Medulla oblongata (tissue), 1 donor: ENCODE results near the gene MYG1.
"Not testable (repeated sequence)": the region's sequence is repeated elsewhere in the genome, so short reads cannot be mapped to it uniquely, and the experiment has no call there.

Experiments used
- DNase-seq: peaks from one replicate; pipeline ENCODE4 v3.0.0-alpha.2; 2015; ENCODE audit errors: extremely low spot score

Gene MYG1

DNA sequence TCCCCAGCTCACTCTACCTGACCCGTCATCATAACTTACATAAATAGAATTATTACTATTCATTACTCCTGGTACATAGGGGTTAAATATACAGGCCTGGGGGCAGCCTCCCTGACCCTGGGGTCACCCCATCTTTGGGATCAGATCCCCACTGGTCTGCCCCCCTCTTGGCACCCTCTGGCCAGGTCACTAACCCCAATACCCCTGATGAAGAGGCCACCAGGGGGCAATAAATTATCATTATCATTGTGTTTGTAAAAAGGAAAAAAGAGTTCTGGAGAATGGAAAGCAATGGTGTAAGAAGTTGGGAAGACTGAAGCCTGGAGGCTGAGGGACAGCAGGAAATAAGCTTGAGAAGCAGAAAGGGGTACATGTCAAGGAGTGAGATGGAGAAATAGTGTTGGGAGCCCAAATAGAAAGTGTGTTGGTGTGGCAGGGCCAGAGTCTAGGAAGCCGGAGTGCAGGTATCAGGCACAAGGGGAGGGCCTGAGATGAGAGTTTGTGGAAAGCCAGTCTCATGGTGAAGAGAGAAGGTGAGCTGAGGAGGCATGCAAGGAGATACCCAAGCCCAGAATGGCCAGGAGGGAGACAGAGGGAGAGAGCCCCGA is 28.0 kb downstream of the MYG1 start:
- peak; percentile 49 for DNase-seq

DNA sequence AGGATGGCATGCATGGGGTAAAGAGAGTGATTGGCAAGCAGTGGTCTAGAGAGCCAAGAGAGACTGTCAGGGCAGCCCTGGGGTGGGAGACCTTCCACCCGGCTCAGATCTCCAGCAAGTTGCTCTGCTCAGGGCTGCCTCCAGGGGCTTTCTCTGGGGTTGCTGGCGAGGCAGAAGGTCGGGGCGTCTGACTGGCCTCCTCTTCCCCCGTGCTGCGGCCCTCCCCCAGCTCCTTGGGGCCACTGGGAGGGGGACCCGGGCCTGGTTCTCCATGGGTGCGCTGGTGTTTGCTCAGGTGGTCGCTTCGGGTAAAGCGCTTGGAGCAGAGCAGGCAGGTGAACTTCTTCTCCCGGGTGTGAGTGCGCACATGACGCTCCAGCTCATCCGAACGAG is 28.5 kb downstream of the MYG1 start:
- no peak for DNase-seq

DNA sequence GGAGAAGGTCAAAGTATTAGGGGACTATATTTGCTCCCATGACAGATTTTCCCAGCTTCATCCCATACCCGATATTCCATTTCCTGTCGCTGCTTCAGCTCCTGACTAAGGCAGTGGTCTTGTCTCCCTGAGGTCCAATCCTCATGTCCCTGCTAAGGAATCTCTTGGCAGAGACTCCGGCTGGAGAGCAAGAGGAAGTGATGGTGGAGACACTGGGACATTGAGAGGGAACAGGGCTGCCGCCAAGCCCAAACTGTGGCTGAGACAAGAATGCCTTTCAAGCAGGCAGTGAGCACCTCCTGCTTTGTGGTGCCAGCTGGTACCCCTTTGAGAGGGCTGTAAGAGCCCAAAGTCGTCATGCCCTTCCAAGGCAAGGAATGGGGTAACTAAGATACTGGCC is 31.2 kb downstream of the MYG1 start:
- DNase-seq: no peak

DNA sequence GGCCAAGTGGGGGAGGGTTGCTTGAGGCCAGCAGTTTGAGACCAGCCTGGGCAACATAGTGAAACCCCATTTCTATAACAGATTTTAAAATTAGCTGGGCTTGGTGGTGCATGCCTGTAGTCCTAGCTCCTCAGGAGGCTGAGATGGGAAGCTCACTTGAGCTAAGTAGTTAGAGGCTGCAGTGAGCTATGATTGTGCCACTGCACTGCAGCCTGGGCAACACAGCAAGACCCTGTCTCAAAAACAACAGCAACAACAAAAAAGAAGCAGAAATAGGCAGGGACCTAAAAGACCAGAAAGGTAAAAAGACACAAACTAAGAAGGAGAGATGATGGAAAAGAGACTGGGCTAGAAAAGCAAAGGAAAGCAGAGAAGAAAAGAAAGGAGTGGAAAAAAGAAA is 32.8 kb downstream of the MYG1 start:
- DNase-seq: not testable (repeated sequence)

DNA sequence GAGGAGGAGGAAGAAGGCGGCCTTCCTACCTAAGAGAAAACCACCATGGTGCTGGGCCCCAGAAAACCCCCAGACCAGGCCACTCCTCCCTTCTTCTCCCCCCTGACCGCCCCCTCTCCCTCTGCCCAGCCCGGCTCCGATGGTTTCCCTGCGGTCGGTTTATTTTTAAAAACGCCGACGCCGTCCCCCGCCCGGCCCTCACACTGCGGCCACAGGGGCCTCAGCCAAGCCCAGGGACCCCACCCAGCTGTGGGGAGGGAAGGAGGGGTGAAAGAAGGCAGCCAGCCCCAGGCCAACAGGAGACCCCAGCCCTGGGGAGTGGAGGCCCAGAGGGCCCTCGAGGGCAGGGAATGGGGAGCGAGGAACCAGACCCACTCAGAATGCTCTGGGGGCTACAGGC is 33.2 kb downstream of the MYG1 start:
- no peak for DNase-seq

DNA sequence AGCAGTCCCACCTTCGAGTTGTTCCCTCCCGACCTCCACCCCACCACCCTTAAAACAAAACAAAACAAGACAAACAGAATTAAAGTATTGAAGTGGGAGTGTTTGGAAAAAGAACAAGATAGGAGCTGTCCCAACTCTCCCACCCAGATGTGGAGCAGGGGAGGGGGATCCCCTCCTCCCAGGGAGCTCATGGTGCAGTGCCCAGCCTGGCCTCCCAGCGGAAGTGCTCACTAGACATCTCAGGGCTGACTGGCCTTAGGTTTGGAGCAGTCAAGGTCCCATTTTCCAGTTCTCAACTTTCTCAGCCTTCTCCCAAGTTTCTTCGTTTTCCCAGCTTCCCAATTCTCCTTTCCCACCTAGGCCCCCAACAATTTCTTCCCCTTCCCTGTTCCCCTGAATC is 33.8 kb downstream of the MYG1 start:
- DNase-seq: no peak

DNA sequence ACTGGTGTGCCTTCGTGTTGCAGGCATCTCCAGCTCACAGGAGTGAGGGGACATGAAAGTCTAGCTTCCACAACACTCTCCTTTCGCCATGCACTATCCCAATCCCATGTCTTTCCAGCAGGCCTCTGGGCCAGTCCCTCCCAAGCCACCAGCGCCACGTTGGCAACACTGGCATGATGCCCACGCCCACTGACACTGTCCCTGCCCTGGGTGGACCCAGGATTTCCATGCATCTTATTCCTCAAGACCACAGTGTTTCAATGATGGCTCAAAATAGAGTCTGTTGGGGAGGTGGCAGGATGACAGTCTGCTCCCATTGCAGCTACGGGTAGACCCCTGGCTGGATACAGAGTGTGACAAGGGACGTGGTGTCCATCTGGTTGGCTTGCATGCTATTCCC is 34.4 kb downstream of the MYG1 start:
- no peak for DNase-seq

DNA sequence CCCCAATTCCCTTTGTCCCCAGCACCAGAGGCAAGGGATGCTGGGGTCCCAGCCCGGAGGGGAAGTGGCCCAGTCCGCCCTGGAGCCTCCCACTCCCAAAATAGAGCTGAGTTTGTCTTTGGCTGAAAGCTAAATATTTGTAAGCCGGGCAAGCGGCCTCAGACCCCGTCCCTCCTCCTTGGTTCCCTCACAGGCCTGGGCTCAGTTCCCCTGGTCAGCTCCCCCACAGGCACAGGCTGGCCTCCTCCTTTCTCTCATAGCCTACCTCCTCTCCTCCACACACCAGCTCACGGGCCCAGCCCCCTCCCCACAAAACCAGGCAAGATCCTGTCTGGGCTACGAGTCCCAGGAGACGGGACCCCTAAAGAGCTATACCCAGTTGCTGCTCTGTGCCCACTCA is 35.3 kb downstream of the MYG1 start:
- no peak for DNase-seq

DNA sequence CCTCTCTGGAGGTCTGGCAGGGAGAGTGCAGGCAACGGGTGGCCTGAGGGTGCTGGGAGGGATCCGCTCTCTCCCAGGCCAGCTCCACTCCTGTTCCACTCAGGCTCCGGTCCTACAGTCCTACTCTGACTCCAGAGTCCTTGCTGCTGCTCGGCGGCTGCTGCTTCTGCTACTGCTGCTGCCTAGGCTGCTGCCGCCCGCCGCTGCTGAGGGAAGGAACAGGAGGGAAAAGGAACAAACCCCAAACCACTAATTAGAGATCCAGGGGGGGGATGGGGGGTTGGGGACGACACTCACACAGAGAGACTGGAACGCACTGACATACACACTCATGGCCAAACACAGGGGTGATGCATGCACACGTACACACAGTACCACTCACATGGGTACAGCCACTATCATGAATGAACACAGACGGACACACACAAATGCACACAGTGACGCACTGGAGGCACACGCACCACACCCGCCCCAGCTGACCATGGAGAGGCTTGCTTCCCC is 36.7 kb downstream of the MYG1 start, which contains the start of gene SP7:
Gene SP7, minus strand, starts transcription at position 174 of the 501 bp plus-strand sequence. CDS start 708 bp downstream, outside the sequence.
- DNase-seq: no peak

DNA sequence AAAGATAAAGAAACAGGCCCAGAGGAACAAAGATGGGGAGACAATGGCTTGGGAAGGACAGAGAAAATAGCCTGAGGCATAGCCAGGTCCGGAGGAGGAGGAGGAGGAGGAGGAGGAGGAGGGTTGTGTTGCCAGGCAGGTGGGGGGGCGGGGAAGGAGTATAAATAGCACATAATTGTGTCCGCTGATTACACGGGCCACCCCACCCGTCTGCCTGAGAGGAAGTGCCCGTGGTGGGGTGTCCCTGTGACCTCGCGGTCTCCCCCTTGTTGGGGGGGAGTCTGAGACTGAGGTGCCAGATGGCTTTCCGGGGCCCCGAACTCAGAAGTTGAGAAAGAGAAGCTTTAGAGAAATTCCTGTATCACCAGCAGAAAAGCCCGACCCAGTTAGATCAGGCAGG is 38.5 kb downstream of the MYG1 start:
- no peak for DNase-seq

DNA sequence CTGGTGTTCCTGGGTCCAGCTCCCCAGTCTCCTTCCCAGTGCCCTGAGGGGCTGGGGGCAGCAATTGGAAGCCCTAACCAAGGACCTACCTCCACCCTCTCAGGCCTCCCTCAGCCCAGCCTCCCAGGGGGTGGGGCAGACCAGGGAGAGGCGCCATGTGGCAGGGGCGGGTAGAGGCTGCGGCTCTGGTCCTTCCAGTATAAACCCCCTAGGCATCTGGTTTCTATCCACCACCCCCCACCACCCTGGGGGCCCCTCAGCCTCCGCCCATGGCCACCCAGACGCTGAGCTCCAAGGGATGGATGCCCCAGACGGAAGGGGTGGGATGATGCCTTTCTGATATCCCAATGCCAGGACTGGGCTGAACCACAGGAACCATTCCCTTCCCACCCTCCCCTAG is 39.4 kb downstream of the MYG1 start:
- no peak for DNase-seq

DNA sequence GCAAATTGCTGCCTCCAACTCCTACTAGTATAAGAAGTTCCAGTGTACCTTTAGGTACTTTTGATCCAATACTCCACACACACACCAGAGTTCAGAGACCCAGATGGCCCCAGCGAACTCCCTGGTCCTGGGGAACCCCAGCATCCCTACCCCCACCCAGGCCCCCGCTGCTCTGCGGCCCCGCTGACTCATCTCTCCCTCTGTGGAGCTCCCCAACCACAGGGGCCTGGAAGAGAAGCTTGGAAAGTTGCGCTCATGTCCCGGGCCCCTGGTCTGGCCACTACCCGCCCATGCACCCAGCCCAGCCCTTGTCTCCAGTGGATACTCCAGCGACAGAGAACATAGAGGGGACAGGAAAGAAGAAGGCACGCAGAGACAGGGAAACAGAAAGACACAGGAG is 40.9 kb downstream of the MYG1 start:
- no peak for DNase-seq

DNA sequence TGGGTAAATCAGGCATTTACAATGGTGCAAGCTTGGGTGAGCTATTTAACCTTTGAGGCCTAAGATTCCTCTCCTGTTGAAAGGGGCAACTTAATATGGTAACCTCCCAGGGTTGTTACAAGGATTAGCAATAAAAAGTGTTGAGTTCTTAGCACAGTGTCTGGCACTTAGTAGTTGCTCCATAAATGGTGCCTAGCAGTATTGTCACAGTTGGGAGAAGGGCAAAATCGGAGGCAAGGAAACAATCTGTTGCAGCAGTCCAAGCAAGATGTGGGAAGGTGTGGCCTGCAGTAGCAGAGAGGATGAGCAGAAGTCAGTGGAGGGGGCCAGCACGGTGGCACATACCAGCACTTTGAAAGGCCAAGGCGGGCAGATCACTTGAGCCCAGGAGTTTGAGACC is 44.0 kb downstream of the MYG1 start:
- DNase-seq: no peak

DNA sequence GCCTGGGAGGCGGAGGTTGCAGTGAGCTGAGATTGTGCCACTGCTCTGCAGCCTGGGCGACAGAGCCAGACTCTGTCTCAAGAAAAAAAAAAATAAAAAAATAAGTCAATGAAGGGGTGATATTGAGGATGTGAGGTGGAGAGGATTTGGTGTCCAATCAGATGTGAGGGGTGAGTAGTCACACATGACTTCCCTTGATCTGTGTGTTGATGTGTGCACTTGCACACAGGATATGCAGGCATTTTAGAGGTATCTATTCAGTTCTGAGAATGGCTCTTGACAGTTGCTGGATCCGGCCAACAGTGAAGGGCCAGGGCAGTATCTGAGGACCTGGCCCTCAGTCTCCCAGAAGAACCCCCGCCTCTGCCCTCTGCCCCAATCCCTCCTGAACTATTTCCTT is 44.5 kb downstream of the MYG1 start:
- no peak for DNase-seq

DNA sequence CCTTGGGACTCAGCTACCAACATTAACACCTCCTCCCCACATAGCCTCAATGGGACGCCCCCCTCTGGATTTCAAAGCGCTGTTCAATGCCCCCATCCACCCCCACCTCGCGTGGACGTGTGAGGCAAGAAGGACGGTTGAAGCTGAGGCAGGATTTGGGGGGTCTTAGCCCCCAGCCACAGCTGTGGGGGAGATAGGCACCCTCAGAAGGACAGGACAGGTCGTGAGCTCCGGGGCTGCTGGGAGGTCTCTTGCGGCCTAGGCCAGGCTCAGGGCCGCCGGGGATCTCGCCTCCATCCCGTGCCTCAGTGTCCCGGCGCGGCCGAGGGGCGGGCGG is 45.0 kb downstream of the MYG1 start:
- DNase-seq: no peak

DNA sequence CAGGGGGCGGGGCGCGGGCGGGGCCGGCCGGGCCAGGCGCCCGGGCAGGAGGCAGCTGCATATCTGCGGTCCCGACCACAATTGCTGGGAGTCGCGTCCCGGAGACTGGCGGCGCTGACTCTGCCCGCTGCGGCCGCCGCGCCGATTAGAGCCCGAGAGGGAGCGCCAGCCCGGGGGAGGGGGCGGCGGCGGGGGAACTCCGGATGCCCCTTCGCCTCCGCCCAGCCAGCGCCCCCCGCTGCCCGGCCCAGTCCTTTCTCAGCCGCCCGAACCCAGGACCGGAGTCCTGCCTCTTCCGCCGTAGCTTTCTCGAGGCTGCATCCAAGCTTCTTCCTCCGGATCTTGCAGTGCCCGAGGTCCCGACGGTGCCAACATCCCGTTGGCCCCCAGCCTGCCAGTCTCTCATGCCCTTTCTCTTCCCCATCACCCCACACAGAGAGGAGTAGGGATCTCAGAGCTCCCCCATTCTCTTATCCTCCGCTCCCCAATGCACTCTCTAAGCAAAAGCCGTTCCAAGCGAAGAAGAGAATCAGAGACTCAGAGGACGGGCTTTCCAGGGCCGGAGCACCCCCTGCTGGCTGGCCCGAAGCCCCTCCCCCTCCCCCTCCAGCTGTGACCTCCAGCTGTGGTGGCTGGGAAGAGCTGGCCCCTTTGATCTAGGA is 45.5 kb downstream of the MYG1 start:
- peak; percentile 89 for DNase-seq

DNA sequence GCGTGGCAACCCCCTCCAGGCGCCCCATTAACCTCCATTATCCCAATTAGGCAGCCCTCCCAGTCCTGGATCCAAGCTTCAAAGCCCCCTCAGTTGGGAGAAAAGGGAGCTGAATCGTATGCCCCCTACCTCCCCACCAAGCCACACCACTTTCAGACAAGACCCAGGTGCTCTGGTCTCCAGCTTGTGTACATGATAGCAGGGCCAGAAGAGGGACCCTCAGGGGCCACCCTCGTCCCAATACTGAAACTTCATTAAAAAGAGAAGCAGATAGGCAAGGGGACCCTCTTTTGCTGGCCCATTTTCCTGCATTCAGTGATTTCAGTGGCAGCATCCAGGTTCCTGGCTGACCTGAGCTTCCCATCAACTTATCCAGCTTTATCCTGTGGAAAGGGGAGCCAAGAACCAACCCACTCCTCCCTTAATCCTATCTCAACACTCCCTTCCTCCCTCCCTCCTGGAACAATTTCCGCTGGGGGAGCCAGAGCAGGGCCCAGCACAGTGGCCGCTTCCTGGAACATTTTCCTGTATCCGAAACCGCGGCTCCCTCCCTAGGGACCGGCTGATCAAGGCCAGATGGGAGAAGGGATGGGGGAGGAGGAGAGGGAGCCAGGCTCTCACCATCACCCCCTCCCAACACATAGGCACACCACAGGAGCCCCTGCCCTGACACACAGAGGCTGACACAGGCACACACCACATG is 46.1 kb downstream of the MYG1 start:
- no peak for DNase-seq

DNA sequence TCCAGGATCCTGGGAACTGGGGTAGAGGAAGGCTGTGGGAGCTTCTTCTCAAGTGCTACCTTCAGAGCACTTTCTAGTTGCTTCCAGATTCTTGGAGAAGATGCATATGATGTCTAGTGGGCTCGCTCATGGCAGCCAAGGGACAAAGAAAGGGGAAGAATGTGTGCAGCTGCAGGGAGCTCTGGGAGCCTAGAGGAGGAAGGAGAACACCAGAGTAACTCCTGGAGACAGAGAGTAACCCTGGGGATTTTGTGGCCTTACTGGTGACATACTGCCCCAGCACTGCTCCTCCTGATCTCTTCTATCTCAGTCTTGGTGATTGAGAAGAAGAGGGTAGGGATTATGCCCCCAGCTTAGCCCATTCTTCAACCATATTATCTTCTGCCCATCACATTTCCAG is 47.0 kb downstream of the MYG1 start:
- DNase-seq: no peak

DNA sequence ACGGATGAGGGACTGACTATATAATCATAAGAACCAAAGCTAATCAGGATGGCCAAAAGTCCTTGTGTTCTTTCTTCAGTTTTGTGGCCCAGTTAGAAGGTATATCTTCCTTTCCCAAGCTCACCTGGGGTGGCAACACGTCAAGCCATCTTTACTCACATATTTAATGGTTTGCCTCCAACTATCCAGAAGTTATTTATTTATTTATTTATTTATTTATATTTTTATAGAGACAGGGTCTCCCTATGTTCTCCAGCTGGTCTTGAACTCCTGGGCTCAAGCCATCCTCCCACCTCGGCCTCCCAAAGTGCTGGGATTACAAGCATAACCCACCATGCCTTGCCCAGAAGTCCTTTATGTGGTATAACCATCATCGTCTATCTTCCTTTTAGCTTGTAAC is 48.4 kb downstream of the MYG1 start:
- no peak for DNase-seq

DNA sequence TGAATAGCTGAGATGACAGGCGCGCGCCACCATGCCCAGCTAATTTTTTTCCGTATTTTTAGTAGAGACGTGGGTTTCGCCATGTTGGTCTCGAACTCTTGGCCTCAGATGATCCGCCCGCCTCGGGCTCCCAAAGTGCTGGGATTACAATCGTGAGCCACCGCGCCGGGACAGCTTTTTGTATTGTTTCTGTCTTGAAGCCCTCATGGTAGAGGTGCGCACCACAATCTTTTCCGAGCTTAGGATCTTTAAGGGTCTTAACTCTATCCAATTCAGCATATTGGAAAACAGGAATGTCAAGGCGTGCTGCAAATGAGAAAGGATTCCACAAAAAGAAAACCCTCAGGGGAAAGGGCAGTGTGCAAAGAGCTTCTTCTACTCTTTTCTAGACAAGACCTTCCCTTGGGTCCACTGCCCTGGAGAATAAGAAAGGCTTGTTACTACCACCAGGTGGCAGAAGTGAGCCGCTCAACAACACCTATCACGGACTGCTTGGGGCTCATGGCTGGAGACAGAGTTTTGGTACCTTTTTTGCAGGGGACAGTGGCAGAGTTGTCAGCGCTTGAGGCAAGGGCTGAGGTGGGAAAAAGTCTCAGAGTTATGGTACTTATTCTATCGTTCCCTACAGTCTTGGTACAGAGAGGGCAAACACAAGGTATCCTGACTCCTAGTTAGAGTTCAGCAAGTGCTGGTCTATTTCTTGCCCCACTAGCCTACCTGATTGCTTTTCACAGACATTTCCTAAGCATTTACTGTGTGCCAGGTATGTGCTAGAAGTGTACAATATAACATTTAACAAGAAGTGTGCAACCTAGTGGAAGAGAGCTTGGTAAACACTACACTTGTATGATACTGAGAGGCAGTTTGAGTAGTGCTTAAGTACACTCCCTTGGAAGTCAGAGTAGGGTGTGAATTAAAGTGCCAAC is 53.1 kb downstream of the MYG1 start:
- DNase-seq: peak; percentile 95

DNA sequence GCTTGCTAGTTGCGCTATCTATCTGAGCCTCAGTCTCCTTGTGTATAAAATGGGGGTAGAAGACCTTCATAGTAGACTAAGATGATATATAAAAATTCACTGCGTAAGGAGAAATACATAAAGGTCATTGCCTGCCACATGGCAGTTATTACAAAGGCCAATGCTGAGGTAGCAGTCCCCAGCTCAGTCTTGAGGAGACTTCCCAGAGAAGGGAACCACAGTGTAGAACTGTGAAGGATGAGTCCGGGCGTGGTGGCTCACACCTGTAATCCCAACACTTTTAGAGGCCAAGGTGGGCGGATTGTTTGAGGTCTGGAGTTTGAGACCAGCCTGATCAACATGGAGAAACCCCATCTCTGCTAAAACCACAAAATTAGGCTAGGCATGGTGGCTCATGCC is 53.8 kb downstream of the MYG1 start:
- no peak for DNase-seq

DNA sequence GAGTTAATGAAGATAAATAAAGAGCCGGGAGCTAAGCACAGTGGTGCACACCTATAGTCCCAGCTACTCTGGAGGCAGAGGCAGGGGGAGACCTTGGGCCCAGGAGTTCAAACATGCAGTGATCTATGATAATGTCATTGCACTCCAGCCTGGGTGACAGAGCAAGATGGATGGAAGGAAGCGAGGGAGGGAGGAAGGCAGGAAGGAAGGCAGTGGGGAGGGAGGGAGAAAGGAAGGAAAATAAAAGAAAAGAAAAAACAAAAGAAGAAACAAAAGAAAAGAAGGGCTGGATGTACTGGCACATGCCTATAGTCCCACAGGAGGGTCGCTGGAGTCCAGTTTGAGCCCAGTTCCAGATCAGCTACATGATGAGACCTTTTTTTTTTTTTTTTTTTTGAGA is 55.6 kb downstream of the MYG1 start:
- no peak for DNase-seq
